Keratinocyte (primary cell): Measurements from ENCODE around the gene P3R3URF.

ENCODE experiments used
- EZH2 ChIP-seq: IDR thresholded peaks from one replicate; pipeline ENCODE4 v1.6.1; 2012; ENCODE audit warnings: inconsistent platforms, mild to moderate bottlenecking, low read length, moderate library complexity
- TF ChIP-seq, protein P1 (sequence below), 3 experiments: IDR thresholded peaks in 1 of 3; conservative IDR thresholded peaks in 1 of 3; optimal IDR thresholded peaks in 1 of 3; 2 replicates in 2 of 3; 3 replicates in 1 of 3; pipeline versions ENCODE3 to v1.5.1; 2011; ENCODE audit warnings: low read length in 3 of 3, mild to moderate bottlenecking in 3 of 3, moderate library complexity in 2 of 3, control low read depth in 1 of 3, inconsistent platforms in 1 of 3; ENCODE audit not compliant: insufficient read depth in 2 of 3; ENCODE audit errors: extremely low read depth in 1 of 3

DNA sequence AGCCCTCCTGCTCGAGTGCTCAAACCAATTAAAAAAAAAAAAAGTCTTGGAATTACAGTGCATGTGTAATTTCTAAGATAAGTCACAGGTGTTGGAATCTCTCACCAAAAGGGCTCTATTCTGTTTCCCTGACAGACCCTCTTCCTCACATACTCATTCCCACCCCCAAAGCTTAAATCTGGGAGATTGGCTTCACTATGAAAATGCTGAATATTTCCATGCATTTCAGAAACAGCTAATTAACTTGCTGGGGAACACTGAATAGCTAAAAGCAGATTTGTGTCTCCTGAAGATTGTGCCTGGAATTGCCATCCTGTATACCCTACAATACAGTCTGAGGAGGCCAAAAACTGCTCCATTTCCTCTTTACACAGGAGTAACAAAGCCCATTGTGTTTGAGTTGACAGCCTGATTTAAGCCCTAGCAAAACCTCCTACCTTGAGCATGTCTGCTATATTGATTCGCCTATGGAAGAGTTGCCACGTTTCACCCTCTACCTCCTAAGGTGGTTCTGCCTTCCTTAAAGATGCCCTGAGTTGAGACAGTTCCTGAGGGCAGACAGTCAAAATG, 42.4 kb downstream of the P3R3URF start:
- TF ChIP-seq, protein P1, sequence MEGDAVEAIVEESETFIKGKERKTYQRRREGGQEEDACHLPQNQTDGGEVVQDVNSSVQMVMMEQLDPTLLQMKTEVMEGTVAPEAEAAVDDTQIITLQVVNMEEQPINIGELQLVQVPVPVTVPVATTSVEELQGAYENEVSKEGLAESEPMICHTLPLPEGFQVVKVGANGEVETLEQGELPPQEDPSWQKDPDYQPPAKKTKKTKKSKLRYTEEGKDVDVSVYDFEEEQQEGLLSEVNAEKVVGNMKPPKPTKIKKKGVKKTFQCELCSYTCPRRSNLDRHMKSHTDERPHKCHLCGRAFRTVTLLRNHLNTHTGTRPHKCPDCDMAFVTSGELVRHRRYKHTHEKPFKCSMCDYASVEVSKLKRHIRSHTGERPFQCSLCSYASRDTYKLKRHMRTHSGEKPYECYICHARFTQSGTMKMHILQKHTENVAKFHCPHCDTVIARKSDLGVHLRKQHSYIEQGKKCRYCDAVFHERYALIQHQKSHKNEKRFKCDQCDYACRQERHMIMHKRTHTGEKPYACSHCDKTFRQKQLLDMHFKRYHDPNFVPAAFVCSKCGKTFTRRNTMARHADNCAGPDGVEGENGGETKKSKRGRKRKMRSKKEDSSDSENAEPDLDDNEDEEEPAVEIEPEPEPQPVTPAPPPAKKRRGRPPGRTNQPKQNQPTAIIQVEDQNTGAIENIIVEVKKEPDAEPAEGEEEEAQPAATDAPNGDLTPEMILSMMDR (optimal IDR thresholded peaks at IDR 0.05 in 1 of 3, IDR thresholded peaks at IDR 0.05 in 1 of 3, conservative IDR thresholded peaks at IDR 0.05 in 1 of 3; ENCODE audit: extremely low read depth in 1 of 3, insufficient read depth in 2 of 3, low read length in 3 of 3) = no peak
- TF ChIP-seq EZH2 = no peak
